ENCODE measurements around the gene FRMD4A. TPM values are rescaled to one million over a fixed set of nuclear protein-coding genes. Genes with fewer than 3 reads are reported as not detected.

The FRMD4A gene
- total RNA-seq, 1 experiment from 2014 or later: 7.1 TPM

DNA sequence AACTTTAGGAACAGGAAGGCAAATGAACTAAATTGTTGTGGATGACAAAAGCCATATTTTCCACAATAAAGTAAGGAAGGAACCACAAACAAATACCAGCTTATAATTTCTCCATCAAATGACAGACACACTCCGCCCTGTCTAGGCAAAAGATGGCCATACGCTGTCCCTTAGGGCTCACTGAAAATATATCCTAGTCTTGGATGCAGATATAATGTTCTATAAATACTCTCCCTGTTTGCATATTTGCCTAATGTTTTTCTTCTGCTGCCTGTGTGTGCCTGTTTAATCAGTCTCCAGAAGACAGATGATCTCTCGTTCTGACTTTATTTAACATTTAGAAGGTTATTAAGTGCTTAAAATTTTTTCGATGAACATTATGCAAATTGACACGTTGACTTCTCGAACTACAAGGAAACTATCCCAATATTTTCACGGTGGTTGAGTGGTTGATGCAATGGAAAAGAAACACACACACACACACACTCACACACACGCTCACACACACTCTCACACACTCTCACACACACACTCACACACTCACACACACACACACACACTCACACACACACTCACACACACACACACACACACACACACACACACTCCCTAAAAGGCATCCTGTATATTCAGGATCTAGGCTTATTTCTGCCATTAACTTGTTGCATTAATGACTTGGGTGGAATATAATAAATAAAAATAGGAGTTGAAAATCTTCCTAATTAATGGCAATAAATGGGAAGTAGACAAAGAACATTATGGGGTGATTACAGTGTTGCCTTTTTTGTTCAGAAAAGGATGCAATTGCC is 446.9 kb downstream of the FRMD4A start:
- Histone ChIP-seq H3F3A (ENCODE audit: low read length, unreplicated experiment) (no peaks in the 10 kb centered on the region), H3K79me2 (ENCODE audit: low read length) (peaks cover 72% of the 10 kb centered on the region), H3K27me3 (ENCODE audit: low read length) (no peaks in the 10 kb centered on the region), H2AFZ (ENCODE audit: low read length) (no peak overlapping the region), H4K20me1 (ENCODE audit: low read length) (no peaks in the 10 kb centered on the region), H3K9me2 (replicated peaks; ENCODE audit: low read length) (no peaks in the 10 kb centered on the region), H3K9me3 (ENCODE audit: low read length) (no peaks in the 10 kb centered on the region), H3K4me1 (ENCODE audit: insufficient read depth, low read length) (peaks cover 23% of the 10 kb centered on the region), H3K36me3 (ENCODE audit: low read depth, low read length) (no peaks in the 10 kb centered on the region), H3K27ac (ENCODE audit: low read length) (no peak overlapping the region), H3K4me3 (ENCODE audit: low read length) (no peak overlapping the region), H3K9ac (ENCODE audit: low read length) (no peak overlapping the region), H3K4me2 (ENCODE audit: low read length) (no peak overlapping the region)
- POLR2A ChIA-PET (ENCODE audit: unreplicated experiment): no interaction called here
- TF ChIP-seq, protein P1, sequence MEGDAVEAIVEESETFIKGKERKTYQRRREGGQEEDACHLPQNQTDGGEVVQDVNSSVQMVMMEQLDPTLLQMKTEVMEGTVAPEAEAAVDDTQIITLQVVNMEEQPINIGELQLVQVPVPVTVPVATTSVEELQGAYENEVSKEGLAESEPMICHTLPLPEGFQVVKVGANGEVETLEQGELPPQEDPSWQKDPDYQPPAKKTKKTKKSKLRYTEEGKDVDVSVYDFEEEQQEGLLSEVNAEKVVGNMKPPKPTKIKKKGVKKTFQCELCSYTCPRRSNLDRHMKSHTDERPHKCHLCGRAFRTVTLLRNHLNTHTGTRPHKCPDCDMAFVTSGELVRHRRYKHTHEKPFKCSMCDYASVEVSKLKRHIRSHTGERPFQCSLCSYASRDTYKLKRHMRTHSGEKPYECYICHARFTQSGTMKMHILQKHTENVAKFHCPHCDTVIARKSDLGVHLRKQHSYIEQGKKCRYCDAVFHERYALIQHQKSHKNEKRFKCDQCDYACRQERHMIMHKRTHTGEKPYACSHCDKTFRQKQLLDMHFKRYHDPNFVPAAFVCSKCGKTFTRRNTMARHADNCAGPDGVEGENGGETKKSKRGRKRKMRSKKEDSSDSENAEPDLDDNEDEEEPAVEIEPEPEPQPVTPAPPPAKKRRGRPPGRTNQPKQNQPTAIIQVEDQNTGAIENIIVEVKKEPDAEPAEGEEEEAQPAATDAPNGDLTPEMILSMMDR (conservative IDR thresholded peaks at IDR 0.05; ENCODE audit: low read depth, low read length): no peak
- TF ChIP-seq EZH2 (IDR thresholded peaks at IDR 0.05; ENCODE audit: low read length, unreplicated experiment) (no peak), EZH2phosphoT487 (IDR thresholded peaks at IDR 0.05; ENCODE audit: borderline replicate concordance, low read length) (no peak)
- CTCF ChIA-PET: no interaction called here
- DNase-seq (no peak), ATAC-seq (no peak)
- intact Hi-C loops (cut with micrococcal nuclease): no loop called here
- no TSS peak for BruUV-seq (replicated peaks)

GRCh38 chr10:13882119-13882711 is 448.5 kb downstream of the FRMD4A start:
- no peak overlapping the region for H3K4me3 ChIP-seq (ENCODE audit: low read length)
- H3K79me2 ChIP-seq (ENCODE audit: low read length): peaks cover 58% of the 10 kb centered on the region
- no peaks in the 10 kb centered on the region for H3K9me2 ChIP-seq (replicated peaks; ENCODE audit: low read length)
- CTCF ChIA-PET: no interaction called here
- peak overlapping the region; percentile 92 for H3K27ac ChIP-seq (ENCODE audit: low read length)
- H3K4me1 ChIP-seq (ENCODE audit: insufficient read depth, low read length): peaks cover 18% of the 10 kb centered on the region
- H2AFZ ChIP-seq (ENCODE audit: low read length): peak overlapping the region; percentile 55
- DNase-seq: peak; percentile 91
- intact Hi-C loops (cut with micrococcal nuclease): no loop called here
- H3K36me3 ChIP-seq (ENCODE audit: low read depth, low read length): no peaks in the 10 kb centered on the region
- no peaks in the 10 kb centered on the region for H3K9me3 ChIP-seq (ENCODE audit: low read length)
- no peaks in the 10 kb centered on the region for H3K27me3 ChIP-seq (ENCODE audit: low read length)
- H3K9ac ChIP-seq (ENCODE audit: low read length): peak overlapping the region; percentile 55
- H4K20me1 ChIP-seq (ENCODE audit: low read length): no peaks in the 10 kb centered on the region
- no TSS peak for BruUV-seq (replicated peaks)
- H3F3A ChIP-seq (ENCODE audit: low read length, unreplicated experiment): no peaks in the 10 kb centered on the region
- ATAC-seq: peak; percentile 85
- POLR2A ChIA-PET (ENCODE audit: unreplicated experiment): no interaction called here
- peak overlapping the region; percentile 60 for H3K4me2 ChIP-seq (ENCODE audit: low read length)
- TF ChIP-seq, protein P1 (conservative IDR thresholded peaks at IDR 0.05; ENCODE audit: low read depth, low read length): no peak
- no peak for TF ChIP-seq EZH2phosphoT487 (IDR thresholded peaks at IDR 0.05; ENCODE audit: borderline replicate concordance, low read length)
- no peak for TF ChIP-seq EZH2 (IDR thresholded peaks at IDR 0.05; ENCODE audit: low read length, unreplicated experiment)

DNA sequence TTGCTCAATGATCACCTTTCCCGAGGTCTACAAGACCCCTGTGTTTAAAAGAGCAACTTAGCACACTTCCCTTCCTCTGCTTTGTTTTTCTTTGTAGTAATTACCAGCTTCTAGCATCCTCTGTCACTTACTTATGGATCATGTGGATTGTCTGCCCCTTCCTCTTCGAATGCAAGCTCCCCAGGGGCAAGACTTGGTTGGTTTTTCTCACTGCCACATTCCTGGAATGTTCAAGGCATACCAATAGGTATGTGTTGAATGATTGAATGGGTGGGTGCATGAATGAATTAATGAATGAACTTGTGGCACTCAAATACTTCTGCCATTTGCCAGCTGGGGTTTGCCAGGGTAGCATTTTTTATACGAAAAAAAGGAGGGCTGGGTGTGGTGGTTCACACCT is 450.0 kb downstream of the FRMD4A start:
- H4K20me1 ChIP-seq (ENCODE audit: low read length): no peaks in the 10 kb centered on the region
- TF ChIP-seq, protein P1 (conservative IDR thresholded peaks at IDR 0.05; ENCODE audit: low read depth, low read length): no peak
- TF ChIP-seq EZH2 (IDR thresholded peaks at IDR 0.05; ENCODE audit: low read length, unreplicated experiment) (no peak), EZH2phosphoT487 (IDR thresholded peaks at IDR 0.05; ENCODE audit: borderline replicate concordance, low read length) (no peak)
- H3F3A ChIP-seq (ENCODE audit: low read length, unreplicated experiment): no peaks in the 10 kb centered on the region
- H3K36me3 ChIP-seq (ENCODE audit: low read depth, low read length): no peaks in the 10 kb centered on the region
- BruUV-seq (replicated peaks): no TSS peak
- H3K27me3 ChIP-seq (ENCODE audit: low read length): no peaks in the 10 kb centered on the region
- no peaks in the 10 kb centered on the region for H3K9me3 ChIP-seq (ENCODE audit: low read length)
- intact Hi-C loops (cut with micrococcal nuclease): no loop called here
- no peak overlapping the region for H2AFZ ChIP-seq (ENCODE audit: low read length)
- no peak overlapping the region for H3K4me2 ChIP-seq (ENCODE audit: low read length)
- peaks cover 18% of the 10 kb centered on the region for H3K4me1 ChIP-seq (ENCODE audit: insufficient read depth, low read length)
- peaks cover 45% of the 10 kb centered on the region for H3K79me2 ChIP-seq (ENCODE audit: low read length)
- no peak for DNase-seq
- no peak overlapping the region for H3K4me3 ChIP-seq (ENCODE audit: low read length)
- no peak overlapping the region for H3K9ac ChIP-seq (ENCODE audit: low read length)
- ChIA-PET CTCF (no interaction called here), POLR2A (ENCODE audit: unreplicated experiment) (no interaction called here)
- ATAC-seq: no peak
- H3K9me2 ChIP-seq (replicated peaks; ENCODE audit: low read length): no peaks in the 10 kb centered on the region
- no peak overlapping the region for H3K27ac ChIP-seq (ENCODE audit: low read length)
